K562 (cell line): ENCODE results near the gene BBC3. TPM values are rescaled to one million over a fixed set of nuclear protein-coding genes. Genes with fewer than 3 reads are reported as not detected.
A peak's percentile ranks its signal among the peaks of the same experiment; 100 is the strongest.

Experiments used
- BMI1 ChIP-seq: fragments of 150-350 bp; IDR thresholded peaks from 2 replicates; pipeline ENCODE4 v1.6.1; 2014; ENCODE audit warnings: low read length
- CBX5 ChIP-seq: IDR thresholded peaks from 2 replicates; pipeline ENCODE4 v1.6.1; 2014; ENCODE audit warnings: low read depth, borderline replicate concordance
- CHD4 ChIP-seq: fragments of 200-600 bp; sonication (generic); IDR thresholded peaks from 3 replicates; pipeline ENCODE4 v1.6.1; 2012; ENCODE audit warnings: low read depth, mild to moderate bottlenecking, mixed read lengths, low read length, inconsistent platforms; ENCODE audit not compliant: insufficient read depth, insufficient replicate concordance, poor library complexity, severe bottlenecking
- ETV6 ChIP-seq, 3 experiments: fragments of 150-350 bp in 1 of 3; sonication (generic) in 1 of 3; formaldehyde crosslinking in 1 of 3; IDR thresholded peaks; 2 replicates each; pipeline versions ENCODE4 v1.6.1 to v1.8.0; 2014 to 2022; ENCODE audit warnings: borderline replicate concordance in 2 of 3, low read depth in 2 of 3, antibody characterized with exemption in 1 of 3, low read length in 1 of 3, mild to moderate bottlenecking in 1 of 3, missing genetic modification reagents in 1 of 3
- HDAC6 ChIP-seq: IDR thresholded peaks from 2 replicates; pipeline ENCODE4 v1.6.1; 2012; ENCODE audit warnings: low read depth, mild to moderate bottlenecking, control low read depth, inconsistent platforms, low read length, moderate library complexity
- HEY1 ChIP-seq: fragments of 250-450 bp; sonication (Bioruptor Pico); IDR thresholded peaks from 2 replicates; pipeline ENCODE4 v1.5.0; 2020; ENCODE audit warnings: mild to moderate bottlenecking, moderate library complexity, borderline replicate concordance
- HMG20A ChIP-seq: fragments of 450-650 bp; formaldehyde crosslinking; conservative IDR thresholded peaks from 2 replicates; pipeline ENCODE4 v1.4.0; 2020; ENCODE audit warnings: mild to moderate bottlenecking, mixed read lengths
- LEF1 ChIP-seq: fragments of 450-650 bp; IDR thresholded peaks from 2 replicates; pipeline ENCODE4 v1.6.1; 2016; ENCODE audit warnings: mild to moderate bottlenecking
- MEIS2 ChIP-seq: fragments of 450-650 bp; IDR thresholded peaks from 2 replicates; pipeline ENCODE4 v1.6.1; 2014; ENCODE audit warnings: mild to moderate bottlenecking; ENCODE audit not compliant: partially characterized antibody
- MTA1 ChIP-seq: fragments of 450-650 bp; IDR thresholded peaks from 2 replicates; pipeline ENCODE4 v1.6.1; 2017; ENCODE audit warnings: borderline replicate concordance
- NCOR1 ChIP-seq: fragments of 450-650 bp; IDR thresholded peaks from 2 replicates; pipeline ENCODE4 v1.6.1; 2016; ENCODE audit warnings: mild to moderate bottlenecking, moderate library complexity
- NEUROD1 ChIP-seq: fragments of 150-350 bp; IDR thresholded peaks from 2 replicates; pipeline ENCODE4 v1.6.1; 2014; ENCODE audit warnings: borderline replicate concordance, low read length, low read depth; ENCODE audit not compliant: partially characterized antibody
- NUFIP1 ChIP-seq: fragments of 450-650 bp; IDR thresholded peaks from 2 replicates; pipeline ENCODE4 v1.6.1; 2018; ENCODE audit not compliant: partially characterized antibody
- ZNF232 ChIP-seq: sonication (generic); formaldehyde crosslinking; IDR thresholded peaks from 2 replicates; pipeline ENCODE4 v1.8.0; 2022; ENCODE audit warnings: mild to moderate bottlenecking, missing genetic modification reagents
- ZNF408 ChIP-seq: fragments of 250-450 bp; sonication (Bioruptor Pico); IDR thresholded peaks from 2 replicates; pipeline ENCODE4 v1.4.0; 2020; ENCODE audit warnings: low read depth, mild to moderate bottlenecking, moderate library complexity
- ZNF589 ChIP-seq: fragments of 200-800 bp; sonication (Bioruptor generic); IDR thresholded peaks from 2 replicates; pipeline ENCODE4 v1.6.1; 2016; ENCODE audit warnings: low read depth, missing genetic modification characterization, missing compliant biosample characterization
- polyA plus RNA-seq, 8 experiments: library from polyadenylated mRNA; depleted of rRNA in 4 of 8; stranded (reverse) in 5 of 8; unstranded in 3 of 8; fragments of >200 nt; fragmentation: Nextera tagmentation in 2 of 8; fragmentation: Illumina TruSeq in 1 of 8; extraction: Ambion mirVana in 2 of 8; extraction: Trizol in 1 of 8; gene quantifications; 2 replicates each; pipeline versions ENCODE4 v1.2.1 to v1.2.3, GENCODE V29; 2011 to 2014; ENCODE audit warnings: inconsistent platforms in 1 of 8, missing spikeins in 1 of 8
- total RNA-seq, 7 experiments: library from RNA; depleted of rRNA in 6 of 7; stranded (reverse); fragments of >200 nt in 6 of 7; fragmentation: Illumina TruSeq in 2 of 7; extraction: Trizol in 2 of 7; gene quantifications; 2 replicates each; pipeline versions ENCODE4 v1.2.1 to v1.2.3, GENCODE V29; 2011 to 2021; ENCODE audit warnings: low replicate concordance in 1 of 7
- TF ChIP-seq, protein P1 (sequence below): sonication (generic); formaldehyde crosslinking; IDR thresholded peaks from 2 replicates; pipeline ENCODE4 v1.8.1; 2023; ENCODE audit warnings: missing genetic modification reagents, mild to moderate bottlenecking, borderline replicate concordance
- TF ChIP-seq, protein P2 (sequence below): fragments of 450-650 bp; IDR thresholded peaks from 2 replicates; pipeline ENCODE4 v1.7.0; 2016; ENCODE audit warnings: borderline replicate concordance
- TF ChIP-seq, protein P3 (sequence below): fragments of 200-800 bp; sonication (Bioruptor generic); IDR thresholded peaks from 2 replicates; pipeline ENCODE4 v1.6.1; 2017; ENCODE audit warnings: missing genetic modification characterization, missing compliant biosample characterization

Gene BBC3
- total and polyA plus RNA-seq, 9 of the 15 experiments (the other 6 are each of a cell fraction or from before 2014, with no cell fraction given): 0.15 to 30.7 (median 4.8) TPM

DNA sequence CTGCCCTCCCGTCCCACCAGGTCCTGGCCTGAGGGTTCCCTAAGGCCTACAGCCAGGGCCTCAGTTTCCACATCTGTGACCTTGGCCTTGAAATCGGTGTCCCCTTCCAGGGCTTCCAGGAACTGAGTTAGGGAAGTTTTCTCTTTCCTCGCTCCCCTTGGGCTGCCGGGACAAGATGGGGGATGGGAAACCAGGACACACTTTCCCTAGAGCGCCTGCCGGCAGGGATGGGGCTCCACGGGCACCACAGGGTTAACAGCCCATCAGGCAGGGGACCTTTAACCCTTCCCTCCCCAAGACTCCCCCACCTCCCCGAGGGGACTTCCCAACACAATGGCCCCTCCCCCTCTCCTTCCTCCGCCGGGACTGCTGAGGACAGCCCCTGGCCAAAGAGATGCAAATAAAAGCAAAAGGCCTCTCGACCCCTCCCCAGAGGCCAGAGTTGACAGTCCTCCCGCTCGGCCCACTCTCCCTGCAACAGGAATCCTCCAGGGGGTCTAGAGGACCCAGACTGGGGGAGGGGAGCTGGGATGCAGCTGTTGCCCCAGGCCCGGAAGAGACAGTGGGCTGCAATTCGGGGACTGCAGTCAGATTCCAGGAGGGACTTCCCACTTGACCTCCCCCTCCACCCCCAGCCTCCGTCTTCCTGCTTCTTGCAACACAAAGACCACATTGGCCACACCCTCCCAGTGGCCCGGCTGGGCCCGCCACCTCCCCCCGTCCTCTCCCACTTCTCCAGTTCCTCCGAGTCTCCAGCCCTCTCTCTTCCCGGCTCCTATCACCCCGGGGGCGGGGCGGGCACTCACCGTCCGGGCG lies 3.4 kb downstream of the BBC3 start (continued):
- TF ChIP-seq ETV6 (IDR thresholded peaks at IDR 0.05; ENCODE audit: borderline replicate concordance in 1 of 2, low read depth in 2 of 2, low read length in 1 of 2) (peak in 1 of 2 experiments; percentile 50; a peak in 1 of 4 replicates), ETV6 (CRISPR knock-in tag; IDR thresholded peaks at IDR 0.05; ENCODE audit: borderline replicate concordance) (no peak), CBX5 (no peak), NEUROD1 (no peak), ZNF589 (CRISPR knock-in tag) (0 out of 2 replicates have a peak, but pooled peaks have one; percentile 7), HDAC6 (no peak), BMI1 (no peak), LEF1 (no peak; the same call in 1 of the 2 replicates), NUFIP1 (no peak), MTA1 (peak; percentile 9; the same call in 1 of the 2 replicates), HEY1 (CRISPR knock-in tag) (peak; percentile 90), ZNF408 (CRISPR knock-in tag) (no peak), MEIS2 (no peak), HMG20A (CRISPR knock-in tag) (no peak), NCOR1 (peak; percentile 54), CHD4 (peak; percentile 50), ZNF232 (CRISPR knock-in tag) (no peak)
- TF ChIP-seq, protein P1, sequence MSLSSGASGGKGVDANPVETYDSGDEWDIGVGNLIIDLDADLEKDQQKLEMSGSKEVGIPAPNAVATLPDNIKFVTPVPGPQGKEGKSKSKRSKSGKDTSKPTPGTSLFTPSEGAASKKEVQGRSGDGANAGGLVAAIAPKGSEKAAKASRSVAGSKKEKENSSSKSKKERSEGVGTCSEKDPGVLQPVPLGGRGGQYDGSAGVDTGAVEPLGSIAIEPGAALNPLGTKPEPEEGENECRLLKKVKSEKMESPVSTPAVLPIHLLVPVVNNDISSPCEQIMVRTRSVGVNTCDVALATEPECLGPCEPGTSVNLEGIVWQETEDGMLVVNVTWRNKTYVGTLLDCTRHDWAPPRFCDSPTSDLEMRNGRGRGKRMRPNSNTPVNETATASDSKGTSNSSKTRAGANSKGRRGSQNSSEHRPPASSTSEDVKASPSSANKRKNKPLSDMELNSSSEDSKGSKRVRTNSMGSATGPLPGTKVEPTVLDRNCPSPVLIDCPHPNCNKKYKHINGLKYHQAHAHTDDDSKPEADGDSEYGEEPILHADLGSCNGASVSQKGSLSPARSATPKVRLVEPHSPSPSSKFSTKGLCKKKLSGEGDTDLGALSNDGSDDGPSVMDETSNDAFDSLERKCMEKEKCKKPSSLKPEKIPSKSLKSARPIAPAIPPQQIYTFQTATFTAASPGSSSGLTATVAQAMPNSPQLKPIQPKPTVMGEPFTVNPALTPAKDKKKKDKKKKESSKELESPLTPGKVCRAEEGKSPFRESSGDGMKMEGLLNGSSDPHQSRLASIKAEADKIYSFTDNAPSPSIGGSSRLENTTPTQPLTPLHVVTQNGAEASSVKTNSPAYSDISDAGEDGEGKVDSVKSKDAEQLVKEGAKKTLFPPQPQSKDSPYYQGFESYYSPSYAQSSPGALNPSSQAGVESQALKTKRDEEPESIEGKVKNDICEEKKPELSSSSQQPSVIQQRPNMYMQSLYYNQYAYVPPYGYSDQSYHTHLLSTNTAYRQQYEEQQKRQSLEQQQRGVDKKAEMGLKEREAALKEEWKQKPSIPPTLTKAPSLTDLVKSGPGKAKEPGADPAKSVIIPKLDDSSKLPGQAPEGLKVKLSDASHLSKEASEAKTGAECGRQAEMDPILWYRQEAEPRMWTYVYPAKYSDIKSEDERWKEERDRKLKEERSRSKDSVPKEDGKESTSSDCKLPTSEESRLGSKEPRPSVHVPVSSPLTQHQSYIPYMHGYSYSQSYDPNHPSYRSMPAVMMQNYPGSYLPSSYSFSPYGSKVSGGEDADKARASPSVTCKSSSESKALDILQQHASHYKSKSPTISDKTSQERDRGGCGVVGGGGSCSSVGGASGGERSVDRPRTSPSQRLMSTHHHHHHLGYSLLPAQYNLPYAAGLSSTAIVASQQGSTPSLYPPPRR (CRISPR knock-in tag): 0 out of 2 replicates have a peak, but pooled peaks have one; percentile 57
- TF ChIP-seq, protein P2, sequence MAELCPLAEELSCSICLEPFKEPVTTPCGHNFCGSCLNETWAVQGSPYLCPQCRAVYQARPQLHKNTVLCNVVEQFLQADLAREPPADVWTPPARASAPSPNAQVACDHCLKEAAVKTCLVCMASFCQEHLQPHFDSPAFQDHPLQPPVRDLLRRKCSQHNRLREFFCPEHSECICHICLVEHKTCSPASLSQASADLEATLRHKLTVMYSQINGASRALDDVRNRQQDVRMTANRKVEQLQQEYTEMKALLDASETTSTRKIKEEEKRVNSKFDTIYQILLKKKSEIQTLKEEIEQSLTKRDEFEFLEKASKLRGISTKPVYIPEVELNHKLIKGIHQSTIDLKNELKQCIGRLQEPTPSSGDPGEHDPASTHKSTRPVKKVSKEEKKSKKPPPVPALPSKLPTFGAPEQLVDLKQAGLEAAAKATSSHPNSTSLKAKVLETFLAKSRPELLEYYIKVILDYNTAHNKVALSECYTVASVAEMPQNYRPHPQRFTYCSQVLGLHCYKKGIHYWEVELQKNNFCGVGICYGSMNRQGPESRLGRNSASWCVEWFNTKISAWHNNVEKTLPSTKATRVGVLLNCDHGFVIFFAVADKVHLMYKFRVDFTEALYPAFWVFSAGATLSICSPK: 0 out of 2 replicates have a peak, but pooled peaks have one; percentile 19
- TF ChIP-seq, protein P3, sequence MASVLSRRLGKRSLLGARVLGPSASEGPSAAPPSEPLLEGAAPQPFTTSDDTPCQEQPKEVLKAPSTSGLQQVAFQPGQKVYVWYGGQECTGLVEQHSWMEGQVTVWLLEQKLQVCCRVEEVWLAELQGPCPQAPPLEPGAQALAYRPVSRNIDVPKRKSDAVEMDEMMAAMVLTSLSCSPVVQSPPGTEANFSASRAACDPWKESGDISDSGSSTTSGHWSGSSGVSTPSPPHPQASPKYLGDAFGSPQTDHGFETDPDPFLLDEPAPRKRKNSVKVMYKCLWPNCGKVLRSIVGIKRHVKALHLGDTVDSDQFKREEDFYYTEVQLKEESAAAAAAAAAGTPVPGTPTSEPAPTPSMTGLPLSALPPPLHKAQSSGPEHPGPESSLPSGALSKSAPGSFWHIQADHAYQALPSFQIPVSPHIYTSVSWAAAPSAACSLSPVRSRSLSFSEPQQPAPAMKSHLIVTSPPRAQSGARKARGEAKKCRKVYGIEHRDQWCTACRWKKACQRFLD (CRISPR knock-in tag): peak; percentile 82
